H1 (cell line): Measurements from ENCODE around the gene SMC6. TPM values are rescaled to one million over a fixed set of nuclear protein-coding genes. Genes with fewer than 3 reads are reported as not detected.

Experiments used
- CTCF ChIA-PET: fragments of 300-600 bp; sonication (Branson Sonifier 250); formaldehyde crosslinking; loops from one replicate; lab custom pipeline; 2021; ENCODE audit not compliant: partially characterized antibody; lab: Charles Lee
- POLR2A ChIA-PET: fragments of 300-600 bp; sonication (Branson Sonifier 250); formaldehyde crosslinking; loops from one replicate; lab custom pipeline; 2021; ENCODE audit warnings: inconsistent platforms; ENCODE audit not compliant: partially characterized antibody; lab: Charles Lee
- DNase-seq, 2 experiments: peaks; one replicate each; pipeline versions ENCODE4 v3.0.0 to v3.0.0-alpha.2; 2010 to 2022; ENCODE audit warnings: low spot score in 2 of 2, low read depth in 1 of 2, mixed read lengths in 1 of 2
- FAIRE-seq: peaks from 2 replicates; lab custom pipeline; 2011; peaks lifted over from hg19 to GRCh38; lab: Jason Lieb, UNC
- H2AFZ ChIP-seq: 2 replicates; pipeline ENCODE4 v1.8.1; 2012; ENCODE audit warnings: low read length, inconsistent platforms
- H2AK5ac ChIP-seq: 2 replicates; pipeline ENCODE4 v1.6.1; 2013; ENCODE audit warnings: low read depth, low read length
- H2BK120ac ChIP-seq: replicated peaks from 2 replicates; pipeline ENCODE3; 2013; ENCODE audit warnings: low read depth, low read length, inconsistent platforms
- H2BK12ac ChIP-seq: 2 replicates; pipeline ENCODE4 v1.6.1; 2013; ENCODE audit warnings: low read depth, low read length
- H2BK15ac ChIP-seq: 2 replicates; pipeline ENCODE4 v1.6.1; 2013; ENCODE audit warnings: low read length
- H2BK20ac ChIP-seq: 2 replicates; pipeline ENCODE4 v1.6.1; 2013; ENCODE audit warnings: low read length
- H2BK5ac ChIP-seq: 2 replicates; pipeline ENCODE4 v1.6.1; 2013; ENCODE audit warnings: low read depth, low read length
- H3K14ac ChIP-seq: 2 replicates; pipeline ENCODE4 v1.6.1; 2013; ENCODE audit warnings: inconsistent platforms; ENCODE audit not compliant: insufficient read length
- H3K18ac ChIP-seq: 2 replicates; pipeline ENCODE4 v1.6.1; 2013; ENCODE audit warnings: low read length; ENCODE audit errors: extremely low read depth
- H3K23ac ChIP-seq: 2 replicates; pipeline ENCODE4 v1.6.1; 2013; ENCODE audit warnings: inconsistent platforms; ENCODE audit not compliant: insufficient read length
- H3K23me2 ChIP-seq: 2 replicates; pipeline ENCODE4 v1.6.1; 2013; ENCODE audit warnings: low read depth, low read length
- H3K27ac ChIP-seq: 2 replicates; pipeline ENCODE4 v1.6.1; 2011; ENCODE audit warnings: low read depth, low read length, inconsistent platforms
- H3K27me3 ChIP-seq, 4 experiments: replicated peaks in 1 of 4; 1 replicate in 1 of 4; 2 replicates in 3 of 4; pipeline versions ENCODE4 v1.6.1 to v1.8.1; 2011 to 2013; ENCODE audit warnings: low read length in 3 of 4, mild to moderate bottlenecking in 3 of 4, inconsistent platforms in 2 of 4, mixed read lengths in 2 of 4, moderate library complexity in 1 of 4; ENCODE audit not compliant: control insufficient read depth in 3 of 4, insufficient read depth in 3 of 4; ENCODE audit errors: extremely low read depth in 1 of 4
- H3K36me3 ChIP-seq, 4 experiments: 2 replicates each; pipeline versions ENCODE4 v1.6.1 to v1.8.1; 2011 to 2013; ENCODE audit warnings: mild to moderate bottlenecking in 4 of 4, low read length in 3 of 4, moderate library complexity in 2 of 4, control low read depth in 1 of 4, inconsistent platforms in 1 of 4; ENCODE audit not compliant: insufficient read depth in 4 of 4, control insufficient read depth in 2 of 4
- H3K4ac ChIP-seq: replicated peaks from 2 replicates; pipeline ENCODE3; 2013; ENCODE audit warnings: low read length, low read depth, mixed read lengths, inconsistent platforms; ENCODE audit not compliant: insufficient read length
- H3K4me1 ChIP-seq, 4 experiments: replicated peaks in 1 of 4; 1 replicate in 1 of 4; 2 replicates in 3 of 4; pipeline versions ENCODE4 v1.6.1 to v1.8.1; 2011 to 2013; ENCODE audit warnings: low read length in 3 of 4, inconsistent platforms in 2 of 4, mixed read lengths in 1 of 4; ENCODE audit not compliant: insufficient read depth in 4 of 4, control insufficient read depth in 3 of 4
- H3K4me2 ChIP-seq, 2 experiments: 2 replicates each; pipeline versions ENCODE4 v1.6.1 to v1.8.1; 2011 to 2013; ENCODE audit warnings: low read depth in 2 of 2, low read length in 2 of 2, control low read depth in 1 of 2, inconsistent platforms in 1 of 2, mild to moderate bottlenecking in 1 of 2; ENCODE audit not compliant: insufficient read depth in 1 of 2
- H3K4me3 ChIP-seq, 4 experiments: fragments of 200-600, 300-600 bp in 1 of 4; sonication (generic), shearing (Covaris generic), sonication (Bioruptor Twin) in 1 of 4; 2 replicates each; pipeline versions ENCODE4 v1.5.1 to v1.8.1; 2011 to 2016; ENCODE audit warnings: low read length in 4 of 4, low read depth in 3 of 4, control low read depth in 2 of 4, inconsistent platforms in 2 of 4, mild to moderate bottlenecking in 2 of 4, mixed read lengths in 1 of 4, moderate library complexity in 1 of 4; ENCODE audit not compliant: insufficient read depth in 2 of 4; ENCODE audit errors: extremely low read depth in 1 of 4
- H3K56ac ChIP-seq: replicated peaks from 2 replicates; pipeline ENCODE3; 2013; ENCODE audit warnings: low read depth, mild to moderate bottlenecking, mixed read lengths, low read length, inconsistent platforms; ENCODE audit not compliant: insufficient read length
- H3K79me1 ChIP-seq: 2 replicates; pipeline ENCODE4 v1.6.1; 2013; ENCODE audit warnings: low read depth, low read length, control low read depth
- H3K79me2 ChIP-seq, 2 experiments: 2 replicates each; pipeline versions ENCODE4 v1.6.1 to v1.8.1; 2012 to 2013; ENCODE audit warnings: low read length in 2 of 2, mild to moderate bottlenecking in 2 of 2, inconsistent platforms in 1 of 2; ENCODE audit not compliant: insufficient read depth in 2 of 2, control insufficient read depth in 1 of 2
- H3K9ac ChIP-seq, 4 experiments: replicated peaks in 1 of 4; 1 replicate in 1 of 4; 2 replicates in 3 of 4; pipeline versions ENCODE4 v1.6.1 to v1.8.1; 2011 to 2013; ENCODE audit warnings: low read depth in 3 of 4, low read length in 3 of 4, control low read depth in 2 of 4, mild to moderate bottlenecking in 2 of 4, moderate library complexity in 2 of 4, inconsistent platforms in 1 of 4; ENCODE audit errors: extremely low read depth in 1 of 4
- H3K9me3 ChIP-seq, 2 experiments: 2 replicates each; pipeline versions ENCODE4 v1.6.1 to v1.8.1; 2012 to 2013; ENCODE audit warnings: mild to moderate bottlenecking in 2 of 2, moderate library complexity in 2 of 2, control low read depth in 1 of 2, inconsistent platforms in 1 of 2, low read depth in 1 of 2, low read length in 1 of 2, mixed read lengths in 1 of 2; ENCODE audit not compliant: insufficient read depth in 2 of 2
- H4K20me1 ChIP-seq, 2 experiments: replicated peaks in 1 of 2; 2 replicates each; pipeline versions ENCODE3 to v1.8.1; 2011 to 2013; ENCODE audit warnings: inconsistent platforms in 2 of 2, low read length in 2 of 2, mild to moderate bottlenecking in 1 of 2; ENCODE audit not compliant: insufficient read depth in 2 of 2, control insufficient read depth in 1 of 2
- H4K5ac ChIP-seq: 2 replicates; pipeline ENCODE4 v1.6.1; 2013; ENCODE audit warnings: low read length, low read depth, mixed read lengths, inconsistent platforms; ENCODE audit not compliant: insufficient read length
- H4K8ac ChIP-seq: 2 replicates; pipeline ENCODE4 v1.8.0; 2013; ENCODE audit warnings: mild to moderate bottlenecking, moderate library complexity, low read length, inconsistent platforms; ENCODE audit not compliant: insufficient read depth; ENCODE audit errors: extremely low read depth
- H4K91ac ChIP-seq: replicated peaks from 2 replicates; pipeline ENCODE3; 2013; ENCODE audit warnings: low read length, mixed read lengths, inconsistent platforms; ENCODE audit not compliant: insufficient read length
- CBX8 ChIP-seq: fragments of 300-800, 300-1000 bp; sonication (generic); IDR thresholded peaks from 2 replicates; pipeline ENCODE4 v1.7.1; 2016; ENCODE audit warnings: low read depth, low read length, borderline replicate concordance
- KDM4A ChIP-seq: IDR thresholded peaks from one replicate; pipeline ENCODE4 v1.7.1; 2012; ENCODE audit warnings: low read depth, mild to moderate bottlenecking, moderate library complexity, low read length, inconsistent platforms; ENCODE audit not compliant: severe bottlenecking
- POU5F1 ChIP-seq: IDR thresholded peaks from 2 replicates; pipeline ENCODE4 v1.6.1; 2011; ENCODE audit warnings: low read depth, mild to moderate bottlenecking, low read length, moderate library complexity
- RBBP5 ChIP-seq: IDR thresholded peaks from 2 replicates; pipeline ENCODE4 v1.7.1; 2012; ENCODE audit warnings: low read depth, mild to moderate bottlenecking, inconsistent platforms, low read length, moderate library complexity, borderline replicate concordance
- SIRT6 ChIP-seq: IDR thresholded peaks from one replicate; pipeline ENCODE4 v1.7.1; 2012; ENCODE audit warnings: low read length, inconsistent platforms
- SIX5 ChIP-seq: IDR thresholded peaks from 2 replicates; pipeline ENCODE4 v1.6.1; 2011; ENCODE audit warnings: mild to moderate bottlenecking, low read depth, low read length
- TBP ChIP-seq: IDR thresholded peaks from 2 replicates; pipeline ENCODE4 v1.6.1; 2011; ENCODE audit warnings: low read depth, low read length, improper control_type of control experiment
- WGBS, 2 experiments: shearing (Covaris generic) in 1 of 2; methylation state at CpG; one replicate each; pipeline versions ENCODE4 v1.1.6 to v1.1.7; 2013 to 2015; ENCODE audit warnings: low lambda C conversion rate in 2 of 2, mixed read lengths in 2 of 2, inconsistent platforms in 1 of 2, low coverage in 1 of 2, missing lambda C conversion rate in 1 of 2; ENCODE audit not compliant: insufficient replicate concordance in 2 of 2, insufficient coverage in 1 of 2, insufficient read length in 1 of 2; ENCODE audit errors: extremely low coverage in 1 of 2, missing lambda C conversion rate in 1 of 2; 5-methylcytosine and 5-hydroxymethylcytosine counted together
- polyA plus RNA-seq, 7 experiments: library from polyadenylated mRNA; depleted of rRNA in 3 of 7; stranded (reverse) in 5 of 7; unstranded in 2 of 7; fragments of >200 nt in 5 of 7; fragments of 200-250 nt in 2 of 7; gene quantifications; 1 replicate in 5 of 7; 2 replicates in 1 of 7; 4 replicates in 1 of 7; pipeline versions ENCODE4 v1.2.1 to v1.2.3, GENCODE V29; 2011 to 2013; ENCODE audit warnings: missing spikeins in 2 of 7, mixed read lengths in 2 of 7
- total RNA-seq: library from RNA; stranded (reverse); fragmentation: NEBNext Ultra II Directional; extraction: Animal tissue kit (Norgen Biotek cat#: 25700); gene quantifications from 2 replicates; pipeline ENCODE4 v1.2.1, GENCODE V29; 2021

SMC6 gene
- total and polyA plus RNA-seq, 2 of the 8 experiments (the other 6 are each of a cell fraction or from before 2014, with no cell fraction given), result 9.7 to 49.5 TPM

DNA sequence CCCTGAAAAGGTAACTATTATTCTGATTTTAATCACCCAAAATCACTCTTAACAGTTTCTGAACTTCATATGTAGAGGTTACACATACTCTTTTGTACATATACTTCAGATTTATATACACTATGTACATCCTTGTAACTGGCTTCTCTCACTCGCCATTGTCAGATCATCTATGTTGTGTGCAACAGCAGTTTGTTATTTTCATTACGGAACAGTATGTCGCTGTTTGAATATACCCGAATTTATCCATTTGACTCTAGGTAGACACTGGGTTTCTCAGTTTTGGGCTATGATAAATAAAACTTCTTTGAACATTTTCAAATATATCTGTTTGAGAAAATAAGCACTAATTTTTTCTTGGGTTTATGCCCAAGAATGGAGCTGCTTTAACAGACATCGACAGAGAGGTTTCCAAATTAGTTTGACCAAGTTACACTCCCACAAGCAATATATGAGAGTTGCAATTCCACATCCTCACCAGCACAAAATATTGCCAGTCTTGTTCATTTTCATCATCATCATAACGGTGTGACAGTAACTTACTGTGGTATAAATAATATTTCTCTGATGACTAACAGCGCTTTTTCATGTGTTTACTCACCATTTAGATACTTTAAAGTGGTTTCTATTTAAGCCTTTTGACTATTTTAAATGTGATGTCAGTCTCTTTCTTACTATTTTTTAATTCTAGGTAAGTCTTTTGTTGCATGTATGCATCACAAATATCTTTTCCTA is 80.9 kb downstream of the SMC6 start:
- peaks cover 0 to 47% (median 17%) of the 10 kb centered on the region in 4 experiments; a peak in 6 of 8 replicates for H3K36me3 ChIP-seq

More for the DNA sequence above, 80.9 kb downstream of the SMC6 start:
- ChIA-PET POLR2A (interaction anchor here (0.8 kb wide), 1 partner anchor 11 kb away, joined by 4 read pairs; no protein-coding TSS in a partner anchor), CTCF (interaction anchor here (0.6 to 6.8 kb wide), 13 partner anchors 8 to 859 kb away, joined by 3 to 61 read pairs (median 4); no protein-coding TSS in a partner anchor)
- no peak overlapping the region for H2BK15ac ChIP-seq
- H2AK5ac ChIP-seq, result no peak overlapping the region
- TF ChIP-seq TBP (no peak), RBBP5 (no peak), SIX5 (no peak), POU5F1 (no peak), SIRT6 (no peak), CBX8 (no peak), KDM4A (no peak)
- no peak overlapping the region for H3K9ac ChIP-seq
- H3K56ac ChIP-seq, result no peak overlapping the region
- no peak overlapping the region for H2BK20ac ChIP-seq
- H3K14ac ChIP-seq, result no peak overlapping the region
- no peaks in the 10 kb centered on the region for H3K79me1 ChIP-seq
- no peaks in the 10 kb centered on the region; the same call in 1 of the 2 replicates for H3K23me2 ChIP-seq
- no peak overlapping the region for H2AFZ ChIP-seq
- FAIRE-seq, result no peak
- whole genome bisulfite sequencing, 2 experiments, result 96% methylated on average over 7 of the region's 7 CpGs; no CpG with 5 or more reads in 1 of the 2 experiments
- no peaks in the 10 kb centered on the region for H3K27me3 ChIP-seq
- H4K8ac ChIP-seq, result no peak overlapping the region
- no peak overlapping the region for H3K4ac ChIP-seq
- H3K4me2 ChIP-seq, result no peak overlapping the region
- no peak overlapping the region for H3K18ac ChIP-seq
- H2BK120ac ChIP-seq, result no peak overlapping the region
- H3K4me1 ChIP-seq, result no peaks in the 10 kb centered on the region
- DNase-seq, result no peak
- no peak overlapping the region for H2BK12ac ChIP-seq
- H3K27ac ChIP-seq, result no peak overlapping the region
- H4K20me1 ChIP-seq, result no peaks in the 10 kb centered on the region
- no peak overlapping the region for H3K4me3 ChIP-seq
- no peak overlapping the region for H2BK5ac ChIP-seq
- no peaks in the 10 kb centered on the region for H3K9me3 ChIP-seq
- H3K23ac ChIP-seq, result no peak overlapping the region
- no peak overlapping the region for H4K91ac ChIP-seq
- H3K79me2 ChIP-seq, result no peaks in the 10 kb centered on the region
- H4K5ac ChIP-seq, result no peak overlapping the region
